ENCODE data around the gene HAND1.

HAND1 gene

GRCh38 chr5:154477382-154478223 is 424 bp downstream of the HAND1 start:
- Histone ChIP-seq H4K91ac (ENCODE audit: low read depth, low read length) (peak overlapping the region; percentile 27), H2BK12ac (ENCODE audit: low read length) (no peak overlapping the region), H4K12ac (ENCODE audit: low read depth, low read length) (no peak overlapping the region), H3K27ac (ENCODE audit: low read depth, low read length) (peak overlapping the region; percentile 92), H3K18ac (ENCODE audit: low read length) (peak overlapping the region; percentile 35), H2AK5ac (ENCODE audit: low read length) (no peak overlapping the region), H3K4me3 (ENCODE audit: low read depth, low read length) (peak overlapping the region; percentile 97), H3K27me3 (ENCODE audit: insufficient read depth, low read length) (no peaks in the 10 kb centered on the region), H3K9ac (ENCODE audit: low read length) (peak overlapping the region; percentile 98), H3K4me1 (ENCODE audit: control insufficient read depth in 1 of 2, insufficient read depth in 2 of 2, low read length in 2 of 2) (peaks cover 12 to 19% of the 10 kb centered on the region in 2 experiments), H3K4me2 (ENCODE audit: low read length) (peak overlapping the region; percentile 62), H2BK5ac (ENCODE audit: low read depth, low read length, poor library complexity) (peak overlapping the region; percentile 37), H2AFZ (ENCODE audit: insufficient read depth, low read length, poor library complexity) (peak overlapping the region; percentile 33), H3K4ac (ENCODE audit: low read depth, low read length) (peak overlapping the region; percentile 85), H3K14ac (ENCODE audit: low read length) (peak overlapping the region; percentile 54), H3K79me2 (ENCODE audit: control insufficient read depth, insufficient read depth, low read length, poor library complexity) (peaks cover 70% of the 10 kb centered on the region), H2BK120ac (ENCODE audit: insufficient read depth, low read length, poor library complexity) (peak overlapping the region; percentile 24), H3K23ac (ENCODE audit: low read length) (no peak overlapping the region), H3K79me1 (ENCODE audit: low read length) (peaks cover 91% of the 10 kb centered on the region), H4K8ac (ENCODE audit: low read depth, low read length) (peak overlapping the region; percentile 53), H3K36me3 (ENCODE audit: control insufficient read depth in 1 of 2, insufficient read depth in 2 of 2, low read length in 2 of 2) (peaks cover 49 to 52% of the 10 kb centered on the region in 2 experiments), H3K9me3 (ENCODE audit: insufficient read depth, low read depth, low read length) (no peaks in the 10 kb centered on the region)
- no CpG with 5 or more reads among the region's 68 CpGs for WGBS (ENCODE audit: extremely low coverage, insufficient coverage, insufficient read length)
- DNase-seq: peak; percentile 57 to 79

GRCh38 chr5:154476354-154477205 is 1.4 kb downstream of the HAND1 start:
- Histone ChIP-seq H3K9me3 (ENCODE audit: insufficient read depth, low read depth, low read length) (no peaks in the 10 kb centered on the region), H3K27me3 (ENCODE audit: insufficient read depth, low read length) (no peaks in the 10 kb centered on the region), H2AK5ac (ENCODE audit: low read length) (no peak overlapping the region), H4K91ac (ENCODE audit: low read depth, low read length) (peak overlapping the region; percentile 50), H4K12ac (ENCODE audit: low read depth, low read length) (peak overlapping the region; percentile 70), H3K36me3 (ENCODE audit: control insufficient read depth in 1 of 2, insufficient read depth in 2 of 2, low read length in 2 of 2) (peaks cover 49 to 52% of the 10 kb centered on the region in 2 experiments), H3K79me1 (ENCODE audit: low read length) (peaks cover 81% of the 10 kb centered on the region), H4K8ac (ENCODE audit: low read depth, low read length) (peak overlapping the region; percentile 84), H2BK120ac (ENCODE audit: insufficient read depth, low read length, poor library complexity) (peak overlapping the region; percentile 24), H2AFZ (ENCODE audit: insufficient read depth, low read length, poor library complexity) (peak overlapping the region; percentile 15), H2BK12ac (ENCODE audit: low read length) (no peak overlapping the region), H3K4me1 (ENCODE audit: control insufficient read depth in 1 of 2, insufficient read depth in 2 of 2, low read length in 2 of 2) (peaks cover 8 to 10% of the 10 kb centered on the region in 2 experiments), H3K27ac (ENCODE audit: low read depth, low read length) (peak overlapping the region; percentile 92), H3K4me2 (ENCODE audit: low read length) (peak overlapping the region; percentile 62), H3K4ac (ENCODE audit: low read depth, low read length) (peak overlapping the region; percentile 85), H3K4me3 (ENCODE audit: low read depth, low read length) (peak overlapping the region; percentile 97), H3K18ac (ENCODE audit: low read length) (peak overlapping the region; percentile 95), H3K79me2 (ENCODE audit: control insufficient read depth, insufficient read depth, low read length, poor library complexity) (peaks cover 66% of the 10 kb centered on the region), H3K23ac (ENCODE audit: low read length) (peak overlapping the region; percentile 74), H3K9ac (ENCODE audit: low read length) (peak overlapping the region; percentile 98), H2BK5ac (ENCODE audit: low read depth, low read length, poor library complexity) (peak overlapping the region; percentile 37), H3K14ac (ENCODE audit: low read length) (peak overlapping the region; percentile 72)
- WGBS (ENCODE audit: extremely low coverage, insufficient coverage, insufficient read length): no CpG with 5 or more reads among the region's 38 CpGs
- DNase-seq: no peak

DNA sequence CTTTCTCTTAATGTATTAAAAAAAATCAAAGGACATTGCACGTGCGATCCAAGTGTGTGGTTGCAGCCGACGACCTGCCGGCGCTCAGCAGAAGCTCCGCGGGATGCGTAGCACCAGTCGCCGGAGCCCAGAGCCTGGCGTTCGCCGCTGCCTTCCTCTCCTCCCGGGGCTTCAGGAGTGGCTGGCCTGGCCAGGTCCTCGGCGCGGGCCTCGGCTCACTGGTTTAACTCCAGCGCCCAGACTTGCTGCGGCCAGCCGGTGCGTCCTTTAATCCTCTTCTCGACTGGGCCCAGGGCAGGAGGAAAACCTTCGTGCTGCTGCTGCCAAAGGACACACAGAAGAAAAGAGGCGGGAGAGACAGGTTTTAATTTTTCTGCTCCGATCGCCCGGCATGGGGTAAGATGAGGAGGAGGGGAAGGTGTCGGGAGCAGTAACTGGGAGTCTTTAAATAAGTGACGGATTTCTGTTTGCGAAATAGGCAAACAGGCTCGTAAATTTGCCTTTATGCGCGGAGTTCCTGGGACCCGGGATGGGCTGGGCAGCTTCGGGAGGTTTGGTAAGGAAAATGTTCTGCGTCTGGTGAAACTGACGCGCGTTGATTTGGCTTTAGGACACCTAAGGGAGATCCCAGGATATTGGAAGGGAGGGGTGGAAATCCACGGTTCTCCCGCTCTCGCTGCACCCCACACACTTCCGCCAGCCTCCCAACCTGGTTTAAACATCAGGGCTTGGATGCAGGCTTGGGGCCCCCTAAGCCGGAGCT is 2.3 kb downstream of the HAND1 start:
- Histone ChIP-seq H3K79me2 (ENCODE audit: control insufficient read depth, insufficient read depth, low read length, poor library complexity) (peaks cover 60% of the 10 kb centered on the region), H3K4ac (ENCODE audit: low read depth, low read length) (peak overlapping the region; percentile 85), H4K12ac (ENCODE audit: low read depth, low read length) (peak overlapping the region; percentile 70), H3K27me3 (ENCODE audit: insufficient read depth, low read length) (no peaks in the 10 kb centered on the region), H4K8ac (ENCODE audit: low read depth, low read length) (peak overlapping the region; percentile 84), H2BK12ac (ENCODE audit: low read length) (no peak overlapping the region), H3K9ac (ENCODE audit: low read length) (peak overlapping the region; percentile 98), H3K23ac (ENCODE audit: low read length) (peak overlapping the region; percentile 74), H3K79me1 (ENCODE audit: low read length) (peaks cover 73% of the 10 kb centered on the region), H2AK5ac (ENCODE audit: low read length) (no peak overlapping the region), H2BK5ac (ENCODE audit: low read depth, low read length, poor library complexity) (peak overlapping the region; percentile 37), H3K4me2 (ENCODE audit: low read length) (peak overlapping the region; percentile 62), H3K4me3 (ENCODE audit: low read depth, low read length) (peak overlapping the region; percentile 97), H3K18ac (ENCODE audit: low read length) (peak overlapping the region; percentile 95), H2AFZ (ENCODE audit: insufficient read depth, low read length, poor library complexity) (peak overlapping the region; percentile 15), H2BK120ac (ENCODE audit: insufficient read depth, low read length, poor library complexity) (peak overlapping the region; percentile 65), H3K14ac (ENCODE audit: low read length) (peak overlapping the region; percentile 72), H4K91ac (ENCODE audit: low read depth, low read length) (peak overlapping the region; percentile 50), H3K9me3 (ENCODE audit: insufficient read depth, low read depth, low read length) (no peaks in the 10 kb centered on the region), H3K4me1 (ENCODE audit: control insufficient read depth in 1 of 2, insufficient read depth in 2 of 2, low read length in 2 of 2) (peaks cover under 1 to 2% of the 10 kb centered on the region in 2 experiments), H3K27ac (ENCODE audit: low read depth, low read length) (peak overlapping the region; percentile 92), H3K36me3 (ENCODE audit: control insufficient read depth in 1 of 2, insufficient read depth in 2 of 2, low read length in 2 of 2) (peaks cover 49 to 52% of the 10 kb centered on the region in 2 experiments)
- no CpG with 5 or more reads among the region's 46 CpGs for WGBS (ENCODE audit: extremely low coverage, insufficient coverage, insufficient read length)
- no peak for DNase-seq

Data from trophoblast cell (in vitro differentiated cells and primary cell).